Psoas muscle (tissue), 8 donors: ENCODE data around the gene MITD1. TPM values are rescaled to one million over a fixed set of nuclear protein-coding genes. Genes with fewer than 3 reads are reported as not detected.

ENCODE experiments used
- ATAC-seq, 4 donors: fragments of 200-7000 bp; cut with Tn5 transposase; one replicate each; pipeline ENCODE4 v1.9.1; 2020; ENCODE audit warnings: moderate library complexity in 3 of 4, mild to moderate bottlenecking in 2 of 4
- DNase-seq, 2 donors: peaks; one replicate each; pipeline ENCODE4 v3.0.0-alpha.2; 2020
- H3K27ac ChIP-seq: fragments of 200-600 bp; one replicate; pipeline ENCODE4 v1.8.0; 2022
- H3K27me3 ChIP-seq, 3 donors: fragments of 200-600 bp in 1 of 3; one replicate each; pipeline versions ENCODE4 v1.6.1 to v1.8.0; 2013 to 2022; ENCODE audit warnings: low read length in 2 of 3, mild to moderate bottlenecking in 2 of 3, moderate library complexity in 1 of 3; ENCODE audit not compliant: insufficient read depth in 3 of 3
- H3K36me3 ChIP-seq, 2 donors: fragments of 200-600 bp in 1 of 2; one replicate each; pipeline versions ENCODE4 v1.6.1 to v1.8.0; 2013 to 2022; ENCODE audit warnings: low read depth in 1 of 2, mild to moderate bottlenecking in 1 of 2, moderate library complexity in 1 of 2; ENCODE audit not compliant: insufficient read depth in 1 of 2
- H3K4me1 ChIP-seq: fragments of 200-600 bp; one replicate; pipeline ENCODE4 v1.8.0; 2022
- H3K4me3 ChIP-seq: fragments of 200-600 bp; one replicate; pipeline ENCODE4 v1.8.0; 2022; ENCODE audit warnings: mild to moderate bottlenecking
- H3K9me3 ChIP-seq: fragments of 200-600 bp; one replicate; pipeline ENCODE4 v1.8.0; 2022
- CTCF ChIP-seq: fragments of 200-600 bp; IDR thresholded peaks from one replicate; pipeline ENCODE4 v1.8.0; 2022; ENCODE audit warnings: antibody characterized with exemption
- WGBS, 3 donors: extraction: QIAGEN DNeasy Blood & Tissue Kit; methylation state at CpG; one replicate each; pipeline versions ENCODE4 v1.1.6 to v1.1.7; 2013; 5-methylcytosine and 5-hydroxymethylcytosine counted together
- intact Hi-C, 2 donors: fragments of 100-400 bp; cut with DNase I; formaldehyde crosslinking; loops; one replicate each; pipeline versions ENCODE4 v1.11.0 to v1.14.2; 2022
- long read RNA-seq, 2 donors: library from polyadenylated mRNA; unstranded; transcript quantifications; one replicate each; pipeline ENCODE4 v2.0.0, GENCODE V29; 2021
- polyA plus RNA-seq, 3 donors: library from polyadenylated mRNA; stranded (reverse); fragments of 200-250 nt; gene quantifications; one replicate each; pipeline ENCODE4 v1.2.3, GENCODE V29; 2013
- total RNA-seq, 4 donors: library from RNA; stranded (reverse); fragmentation: NEBNext Ultra II Directional in 2 of 4; extraction: Animal tissue kit (Norgen Biotek cat#: 25700) in 2 of 4; gene quantifications; one replicate each; pipeline versions ENCODE4 v1.2.1 to v1.2.4, GENCODE V29; 2021 to 2023
- donor health status: healthy with polysubstance abuse.
- donor health status: DM: no; HTN: no; CAD: no; lungs with moderate emphysema.
- donor health status: Bipolar disorder and iron deficiency.
- donor health status: healthy.
- donor health status: DM: yes; HTN: yes; CAD: no.
- donor health status: DM: no; HTN: no; CAD: no.
- donor health status: DM: no; HTN: no; CAD: no.
- donor health status: DM: yes; HTN: yes; CAD: no.

The MITD1 gene
- total RNA-seq = 10 to 100 TPM in 1 of 4 donors, 1 to 10 TPM in 3; 6.8 to 10.5 (median 8.6) TPM
- polyA plus RNA-seq = 10 to 100 TPM in 2 of 3 donors, 1 to 10 TPM in 1; 9.9 to 22.5 (median 19.0) TPM
- long read RNA-seq, donor 1, partial matches to known transcripts = 0 of 1 reads
- long read RNA-seq, donor 1, other reads (novel, unspliced or antisense) = 0 of 1 reads
- long read RNA-seq, donor 2, partial matches to known transcripts = 0 of 6 reads
- long read RNA-seq, donor 2, other reads (novel, unspliced or antisense) = 3 of 6 reads

GRCh38 chr2:99180755-99181623 lies at the start of gene MITD1, which contains the start of gene MRPL30:
TSS of gene MITD1 (minus strand) at chr2:99181058. CDS start at chr2:99180981, 77 bp downstream.
TSS of gene MRPL30 (plus strand) at chr2:99181184. CDS start at chr2:99186204, 5,020 bp downstream.
- intact Hi-C loops = loop anchor here (2.0 to 10.0 kb wide), 2 partner anchors 154 to 156 kb away; partner anchors contain the start of genes EIF5B (in 2 of the 2) and TXNDC9 (in 2 of the 2)
- Histone ChIP-seq H3K27me3 (no peaks in the 10 kb centered on the region), H3K4me1 (peaks cover 31% of the 10 kb centered on the region), H3K27ac (peak within 1 kb of the TSS; percentile 71), H3K9me3 (no peaks in the 10 kb centered on the region), H3K4me3 (peak within 1 kb of the TSS; percentile 88), H3K36me3 (peaks cover 0 to 3% of the 10 kb centered on the region in 2 donors)
- no peak for TF ChIP-seq CTCF
- ATAC-seq (peak; percentile 96 to 98 (median 98)), DNase-seq (peak; percentile 89 to 93)
- 0 to 1% (median 0%) methylated on average over 39 of the region's 39 CpGs for WGBS, 3 donors

GRCh38 chr2:99217929-99218501 lies 37.2 kb upstream of the MITD1 start:
- TF ChIP-seq CTCF = no peak
- ATAC-seq (no peak), DNase-seq (no peak)
- Histone ChIP-seq H3K9me3 (no peaks in the 10 kb centered on the region), H3K27ac (no peak overlapping the region), H3K4me1 (no peaks in the 10 kb centered on the region), H3K4me3 (no peak overlapping the region), H3K27me3 (no peaks in the 10 kb centered on the region), H3K36me3 (peaks cover 0 to 14% of the 10 kb centered on the region in 2 donors)
- WGBS, 3 donors = 82 to 84% (median 84%) methylated on average over 4 of the region's 4 CpGs
- intact Hi-C loops = no loop called here

- no peaks in the 10 kb centered on the region for H3K27me3 ChIP-seq
- H3K36me3 ChIP-seq = peaks cover 0 to 14% of the 10 kb centered on the region in 2 donors
- no peak overlapping the region for H3K4me3 ChIP-seq
- H3K9me3 ChIP-seq = no peaks in the 10 kb centered on the region
- DNase-seq (no peak), ATAC-seq (no peak)
- 94 to 97% (median 95%) methylated on average over 2 of the region's 2 CpGs for WGBS, 3 donors
- intact Hi-C loops = no loop called here
- no peaks in the 10 kb centered on the region for H3K4me1 ChIP-seq
- H3K27ac ChIP-seq = no peak overlapping the region
- TF ChIP-seq CTCF = no peak
Measured at GRCh38 chr2:99216096-99216495, 35.2 kb upstream of the MITD1 start.

GRCh38 chr2:99205491-99205890 lies 24.6 kb upstream of the MITD1 start:
- no peaks in the 10 kb centered on the region for H3K4me1 ChIP-seq
- no peaks in the 10 kb centered on the region for H3K27me3 ChIP-seq
- H3K36me3 ChIP-seq = peaks cover 0 to 4% of the 10 kb centered on the region in 2 donors
- intact Hi-C loops = no loop called here
- no peak overlapping the region for H3K4me3 ChIP-seq
- 89 to 94% (median 92%) methylated on average over 5 of the region's 5 CpGs for WGBS, 3 donors
- DNase-seq (no peak), ATAC-seq (no peak)
- no peaks in the 10 kb centered on the region for H3K9me3 ChIP-seq
- no peak overlapping the region for H3K27ac ChIP-seq
- TF ChIP-seq CTCF = no peak
